B cell (primary cell): Measurements from ENCODE around the gene UFSP2. TPM values are rescaled to one million over a fixed set of nuclear protein-coding genes. Genes with fewer than 3 reads are reported as not detected.
A peak's percentile ranks its signal among the peaks of the same experiment; 100 is the strongest.

ENCODE experiments used
- ATAC-seq: fragments of 200-7000 bp; cut with Tn5 transposase; one replicate; pipeline ENCODE4 v1.10.0; 2021; ENCODE audit warnings: low read depth, mild to moderate bottlenecking, moderate number of reproducible peaks, moderate library complexity
- CTCF ChIA-PET: fragments of 350-600 bp; sonication (Branson Sonifier 250); formaldehyde crosslinking; loops from one replicate; lab custom pipeline; 2021; ENCODE audit warnings: antibody characterized with exemption, inconsistent platforms; lab: Charles Lee
- POLR2A ChIA-PET: fragments of 350-600 bp; sonication (Branson Sonifier 250); formaldehyde crosslinking; loops from one replicate; lab custom pipeline; 2021; ENCODE audit warnings: antibody characterized with exemption; lab: Charles Lee
- DNase-seq: peaks from one replicate; pipeline ENCODE4 v3.0.0; 2013
- H2AFZ ChIP-seq: 2 replicates; pipeline ENCODE4 v1.6.1; 2012; ENCODE audit warnings: mild to moderate bottlenecking, low read depth, low read length; ENCODE audit not compliant: insufficient read depth, poor library complexity, severe bottlenecking
- H3K27ac ChIP-seq, 2 donors: 1 replicate in 1 of 2; 2 replicates in 1 of 2; pipeline ENCODE4 v1.5.1; 2012 to 2013; ENCODE audit warnings: low read length in 2 of 2, mild to moderate bottlenecking in 2 of 2, moderate library complexity in 1 of 2
- H3K27me3 ChIP-seq, 4 experiments: fragments of 200-600 bp in 1 of 4; sonication (generic) in 1 of 4; replicated peaks in 1 of 4; 1 replicate in 2 of 4; 2 replicates in 2 of 4; pipeline versions ENCODE4 v1.6.1 to v1.7.0; 2013 to 2016; ENCODE audit warnings: low read length in 3 of 4, mild to moderate bottlenecking in 2 of 4, mixed read lengths in 1 of 4, moderate library complexity in 1 of 4; ENCODE audit not compliant: insufficient read depth in 4 of 4, control insufficient read depth in 3 of 4; ENCODE audit errors: control extremely low read depth in 1 of 4
- H3K36me3 ChIP-seq, 2 experiments: replicated peaks in 1 of 2; 1 replicate in 1 of 2; 2 replicates in 1 of 2; pipeline versions ENCODE4 v1.6.1 to v1.7.1; 2013; ENCODE audit warnings: low read length in 1 of 2; ENCODE audit not compliant: insufficient read depth in 2 of 2, control insufficient read depth in 1 of 2; ENCODE audit errors: control extremely low read depth in 1 of 2, extremely low read depth in 1 of 2
- H3K4me1 ChIP-seq, 2 donors: fragments of 200-600 bp in 1 of 2; sonication (generic) in 1 of 2; 1 replicate in 1 of 2; 2 replicates in 1 of 2; pipeline versions ENCODE4 v1.5.1 to v1.6.1; 2013 to 2017; ENCODE audit warnings: low read length in 2 of 2; ENCODE audit not compliant: control insufficient read depth in 2 of 2, insufficient read depth in 2 of 2
- H3K4me2 ChIP-seq: replicated peaks from 2 replicates; pipeline ENCODE3; 2012; ENCODE audit warnings: mild to moderate bottlenecking, low read depth, low read length; ENCODE audit not compliant: poor library complexity, severe bottlenecking
- H3K4me3 ChIP-seq, 5 experiments: fragments of 200-600 bp in 1 of 5; sonication (generic) in 1 of 5; 1 replicate in 3 of 5; 2 replicates in 2 of 5; pipeline versions ENCODE4 v1.5.1 to v1.7.0; 2011 to 2016; ENCODE audit warnings: low read length in 4 of 5, mild to moderate bottlenecking in 4 of 5, low read depth in 2 of 5, control low read depth in 1 of 5, moderate library complexity in 1 of 5; ENCODE audit not compliant: insufficient read depth in 1 of 5; ENCODE audit errors: control extremely low read depth in 1 of 5, extremely low read depth in 1 of 5
- H3K79me2 ChIP-seq: fragments of 200-600 bp; sonication (generic); one replicate; pipeline ENCODE4 v1.6.0; 2016; ENCODE audit warnings: low read length; ENCODE audit not compliant: control insufficient read depth, insufficient read depth
- H3K9ac ChIP-seq: fragments of 200-600 bp; sonication (generic); 2 replicates; pipeline ENCODE4 v1.6.1; 2017; ENCODE audit warnings: mild to moderate bottlenecking, low read length, moderate library complexity
- H3K9me3 ChIP-seq, 3 donors: one replicate each; pipeline versions ENCODE4 v1.6.1 to v1.7.1; 2013; ENCODE audit warnings: low read length in 2 of 3; ENCODE audit not compliant: control insufficient read depth in 2 of 3, insufficient read depth in 1 of 3; ENCODE audit errors: control extremely low read depth in 1 of 3
- H4K20me1 ChIP-seq: 2 replicates; pipeline ENCODE4 v1.6.0; 2012; ENCODE audit warnings: mild to moderate bottlenecking, low read length; ENCODE audit not compliant: insufficient read depth, control insufficient read depth, poor library complexity, severe bottlenecking
- H3K27ac Mint-ChIP-seq: one replicate; pipeline ENCODE4 v1.8.0; 2021; ENCODE audit warnings: mixed read lengths
- H3K27me3 Mint-ChIP-seq: one replicate; pipeline ENCODE4 v1.8.0; 2021; ENCODE audit warnings: mixed read lengths
- H3K4me1 Mint-ChIP-seq: one replicate; pipeline ENCODE4 v1.8.0; 2021; ENCODE audit warnings: mixed read lengths
- H3K4me3 Mint-ChIP-seq: one replicate; pipeline ENCODE4 v1.8.0; 2021; ENCODE audit warnings: mixed read lengths
- H3K9me3 Mint-ChIP-seq: one replicate; pipeline ENCODE4 v1.8.0; 2022; ENCODE audit warnings: mixed read lengths; ENCODE audit not compliant: insufficient read depth
- CTCF ChIP-seq: fragments of 200-600 bp; IDR thresholded peaks from one replicate; pipeline ENCODE4 v1.8.0; 2022; ENCODE audit warnings: antibody characterized with exemption, mild to moderate bottlenecking
- EZH2 ChIP-seq: IDR thresholded peaks from 2 replicates; pipeline ENCODE4 v1.6.1; 2012; ENCODE audit warnings: borderline replicate concordance, low read depth, mild to moderate bottlenecking, moderate library complexity, low read length; ENCODE audit not compliant: insufficient read depth, poor library complexity, severe bottlenecking
- WGBS: methylation state at CpG from one replicate; pipeline ENCODE4 v1.1.5; 2013; ENCODE audit warnings: missing lambda C conversion rate; ENCODE audit not compliant: insufficient coverage; 5-methylcytosine and 5-hydroxymethylcytosine counted together
- intact Hi-C: fragments of 100-400 bp; cut with micrococcal nuclease; formaldehyde crosslinking; loops from one replicate; pipeline ENCODE4 v1.10.0; 2022
- polyA plus RNA-seq: library from polyadenylated mRNA; depleted of rRNA; stranded (reverse); fragments of >200 nt; gene quantifications from 2 replicates; pipeline ENCODE4 v1.2.3, GENCODE V29; 2012
- total RNA-seq, 2 donors: library from RNA; stranded (reverse); fragments of 120-200 nt in 1 of 2; gene quantifications; 1 replicate in 1 of 2; 2 replicates in 1 of 2; pipeline versions ENCODE4 v1.2.3 to v1.2.4, GENCODE V29; 2013 to 2022

The UFSP2 gene
- total and polyA plus RNA-seq, 2 donors (not counting 1 experiment from before 2014, with no cell fraction given): 9.5 to 20.6 TPM

DNA sequence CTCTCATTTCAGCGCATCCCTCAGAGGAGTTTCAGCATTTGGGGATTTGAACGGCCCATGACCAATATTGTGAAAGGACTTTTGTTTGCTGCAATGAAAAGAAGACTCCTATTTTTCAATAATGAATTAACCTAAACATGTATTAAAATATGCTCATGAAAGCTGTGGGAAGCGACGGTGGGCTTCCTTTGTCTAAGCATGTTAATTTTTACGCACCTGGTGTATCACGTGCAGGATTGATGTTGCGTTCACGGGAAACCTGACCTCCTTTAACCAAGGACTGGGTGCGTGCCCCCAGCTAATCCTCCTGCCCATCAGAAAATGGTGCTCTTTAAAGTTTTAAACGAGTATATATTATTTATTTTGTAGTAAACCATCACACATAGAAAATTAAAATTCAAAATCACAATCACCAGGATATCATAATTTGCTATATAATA lies 46.4 kb upstream of the UFSP2 start:
- H3K27me3 ChIP-seq: peaks cover 0 to 5% (median 0%) of the 10 kb centered on the region in 4 experiments
- H3K4me1 ChIP-seq: peaks cover 11 to 17% of the 10 kb centered on the region in 2 donors
- ChIA-PET POLR2A (interaction anchor here (0.6 to 1.0 kb wide), 3 partner anchors 47 to 125 kb away, joined by 3 to 4 read pairs (median 3); partner anchors contain the start of gene UFSP2), CTCF (interaction anchor here (0.6 to 3.6 kb wide), 8 partner anchors 9 to 128 kb away, joined by 3 to 36 read pairs (median 4); partner anchors contain the start of gene LRP2BP)
- H3K79me2 ChIP-seq: no peaks in the 10 kb centered on the region
- H4K20me1 ChIP-seq: no peaks in the 10 kb centered on the region
- TF ChIP-seq EZH2 (no peak), CTCF (no peak)
- DNase-seq: peak; percentile 47
- intact Hi-C loops: no loop called here
- H3K4me2 ChIP-seq: peak overlapping the region; percentile 99
- peak overlapping the region; percentile 86 for H2AFZ ChIP-seq
- no peak for ATAC-seq
- peak overlapping the region; percentile 88 for H3K9ac ChIP-seq
- no peaks in the 10 kb centered on the region for H3K9me3 ChIP-seq
- H3K27ac ChIP-seq: peak overlapping the region in 1 of 2 donors; percentile 58
- no peaks in the 10 kb centered on the region for H3K36me3 ChIP-seq
- Mint-ChIP-seq H3K27ac (peak overlapping the region; percentile 81), H3K4me1 (peaks cover 17% of the 10 kb centered on the region), H3K4me3 (peak overlapping the region; percentile 95), H3K9me3 (no peaks in the 10 kb centered on the region), H3K27me3 (peaks cover 5% of the 10 kb centered on the region)
- 25% methylated on average over 4 of the region's 10 CpGs for WGBS
- H3K4me3 ChIP-seq: peak overlapping the region; percentile 28 to 87 (median 67)
